HepG2 (cell line): ENCODE data around the gene NOS1AP. TPM values are rescaled to one million over a fixed set of nuclear protein-coding genes. Genes with fewer than 3 reads are reported as not detected.

Experiments
- BRD4 ChIP-seq: sonication (generic); formaldehyde crosslinking; IDR thresholded peaks from 2 replicates; pipeline ENCODE4 v1.4.0; 2020; ENCODE audit warnings: missing genetic modification reagents
- GATAD2A ChIP-seq: IDR thresholded peaks from 2 replicates; pipeline ENCODE4 v1.6.1; 2016
- HDAC6 ChIP-seq: fragments of 200-600 bp; sonication (generic); IDR thresholded peaks from 2 replicates; pipeline ENCODE4 v1.7.0; 2017; ENCODE audit warnings: mild to moderate bottlenecking, antibody characterized with exemption, low read length, low read depth
- HMGA1 ChIP-seq: sonication (generic); formaldehyde crosslinking; conservative IDR thresholded peaks from 2 replicates; pipeline ENCODE4 v1.4.0; 2020; ENCODE audit warnings: missing genetic modification reagents
- MATR3 ChIP-seq: sonication (generic); formaldehyde crosslinking; IDR thresholded peaks from 2 replicates; pipeline ENCODE4 v1.4.0; 2020; ENCODE audit warnings: missing genetic modification reagents
- MLLT10 ChIP-seq: sonication (generic); formaldehyde crosslinking; IDR thresholded peaks from 2 replicates; pipeline ENCODE4 v1.4.0; 2020; ENCODE audit warnings: missing genetic modification reagents
- MZF1 ChIP-seq: sonication (generic); formaldehyde crosslinking; IDR thresholded peaks from 2 replicates; pipeline ENCODE4 v1.8.1; 2023; ENCODE audit warnings: mild to moderate bottlenecking, missing genetic modification reagents, borderline replicate concordance
- RFX5 ChIP-seq: IDR thresholded peaks from 2 replicates; pipeline ENCODE4 v1.6.1; 2011; ENCODE audit warnings: low read depth, low read length, improper control_type of control experiment
- SIX4 ChIP-seq: sonication (generic); formaldehyde crosslinking; IDR thresholded peaks from 2 replicates; pipeline ENCODE4 v1.4.0; 2020; ENCODE audit warnings: missing genetic modification reagents
- SMYD3 ChIP-seq: sonication (generic); formaldehyde crosslinking; IDR thresholded peaks from 2 replicates; pipeline ENCODE4 v1.8.1; 2023; ENCODE audit warnings: mild to moderate bottlenecking, missing genetic modification reagents
- TEAD3 ChIP-seq: optimal IDR thresholded peaks from 2 replicates; pipeline ENCODE3; 2016; ENCODE audit warnings: borderline replicate concordance
- ZEB1 ChIP-seq: IDR thresholded peaks from 2 replicates; pipeline ENCODE4 v1.6.1; 2012; ENCODE audit warnings: mild to moderate bottlenecking, low read depth, inconsistent platforms; ENCODE audit not compliant: insufficient replicate concordance
- ZNF550 ChIP-seq: sonication (generic); formaldehyde crosslinking; IDR thresholded peaks from 2 replicates; pipeline ENCODE4 v1.4.0; 2020; ENCODE audit warnings: mild to moderate bottlenecking, missing genetic modification reagents, borderline replicate concordance
- ZNF7 ChIP-seq: IDR thresholded peaks from 2 replicates; pipeline ENCODE4 v1.6.1; 2016; ENCODE audit warnings: missing biosample characterization, missing genetic modification reagents
- ZNF780A ChIP-seq: sonication (generic); formaldehyde crosslinking; IDR thresholded peaks from 2 replicates; pipeline ENCODE4 v1.8.0; 2022; ENCODE audit warnings: mild to moderate bottlenecking, missing genetic modification reagents, moderate library complexity
- ZNF816 ChIP-seq: sonication (generic); formaldehyde crosslinking; IDR thresholded peaks from 2 replicates; pipeline ENCODE4 v1.8.0; 2022; ENCODE audit warnings: missing genetic modification reagents, mild to moderate bottlenecking, borderline replicate concordance
- polyA plus RNA-seq, 8 experiments: library from polyadenylated mRNA; depleted of rRNA in 3 of 8; stranded (reverse) in 7 of 8; unstranded in 1 of 8; fragments of >200 nt; fragmentation: Illumina TruSeq in 4 of 8; extraction: Trizol in 4 of 8; gene quantifications; 2 replicates each; pipeline versions ENCODE4 v1.2.1 to v1.2.3, GENCODE V29; 2011 to 2016; ENCODE audit warnings: low read depth in 4 of 8, missing spikeins in 1 of 8, mixed read lengths in 1 of 8; ENCODE audit not compliant: insufficient read depth in 1 of 8
- total RNA-seq, 5 experiments: library from RNA; depleted of rRNA; stranded (reverse); fragments of >200 nt; fragmentation: Illumina TruSeq; extraction: Trizol; gene quantifications; 2 replicates each; pipeline ENCODE4 v1.2.3, GENCODE V29; 2016; ENCODE audit warnings: low read depth in 1 of 5
- TF ChIP-seq, protein P1 (sequence below), 2 experiments: IDR thresholded peaks; 2 replicates each; pipeline ENCODE4 v1.6.1; 2011 to 2012; ENCODE audit warnings: low read length in 2 of 2, borderline replicate concordance in 1 of 2, low read depth in 1 of 2, mild to moderate bottlenecking in 1 of 2, moderate library complexity in 1 of 2
- TF ChIP-seq, protein P2 (sequence below): sonication (generic); formaldehyde crosslinking; IDR thresholded peaks from 2 replicates; pipeline ENCODE4 v1.4.0; 2020; ENCODE audit warnings: missing genetic modification reagents
- TF ChIP-seq, protein P3 (sequence below): fragments of 450-650 bp; IDR thresholded peaks from 2 replicates; pipeline ENCODE4 v1.6.1; 2017; ENCODE audit warnings: mild to moderate bottlenecking
- TF ChIP-seq, protein P4 (sequence below): sonication (generic); formaldehyde crosslinking; IDR thresholded peaks from 2 replicates; pipeline ENCODE4 v1.8.0; 2022; ENCODE audit warnings: mild to moderate bottlenecking, missing genetic modification reagents, borderline replicate concordance

Gene NOS1AP
- total and polyA plus RNA-seq, 2 of the 13 experiments (the other 11 are each of a cell fraction or from before 2014, with no cell fraction given), result 2.0 to 3.3 TPM

DNA sequence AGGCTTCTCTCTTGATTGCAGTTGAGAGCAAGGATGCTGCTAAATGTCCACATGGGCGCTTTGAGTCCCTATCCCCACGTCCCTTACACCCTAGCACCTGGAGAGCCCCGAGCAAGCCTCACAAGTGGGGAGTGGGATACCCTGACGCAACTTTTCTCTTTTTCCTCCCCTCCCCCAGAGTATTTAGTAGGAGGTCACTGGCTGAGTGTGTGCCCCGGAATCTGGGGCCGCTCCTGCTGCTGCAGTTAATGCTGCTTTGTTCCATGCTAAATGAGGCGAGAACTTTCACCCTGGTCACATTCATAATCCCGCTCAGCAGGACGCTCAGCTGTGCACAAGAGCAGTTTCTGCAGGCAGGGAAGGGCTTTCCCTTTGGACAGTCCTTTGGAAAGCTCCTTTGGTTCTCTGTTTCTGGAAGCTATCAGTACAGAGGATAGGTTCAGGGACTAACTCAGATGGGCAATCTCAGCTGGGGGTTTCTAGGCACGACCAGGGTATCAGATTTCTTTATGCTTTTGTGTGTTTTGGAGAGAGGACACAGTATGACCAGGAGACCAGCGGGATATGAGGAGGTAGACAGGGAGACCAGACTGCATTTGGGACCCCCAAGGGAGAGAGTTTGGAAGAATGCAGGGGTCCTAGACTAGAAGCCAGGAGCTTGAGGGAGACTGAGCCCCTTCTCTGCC is 75.9 kb downstream of the NOS1AP start (continued):
- TF ChIP-seq HMGA1 (no peak), GATAD2A (CRISPR knock-in tag) (peak; percentile 5; the same call in 1 of the 2 replicates), MLLT10 (no peak), ZNF7 (no peak), ZNF780A (CRISPR knock-in tag) (no peak), BRD4 (peak; percentile 75; the same call in 1 of the 2 replicates), TEAD3 (CRISPR knock-in tag) (no peak), ZEB1 (no peak), ZNF550 (CRISPR knock-in tag) (no peak), MZF1 (CRISPR knock-in tag) (no peak), SIX4 (CRISPR knock-in tag) (0 out of 2 replicates have a peak, but pooled peaks have one; percentile 15), RFX5 (no peak), SMYD3 (CRISPR knock-in tag) (no peak), ZNF816 (CRISPR knock-in tag) (no peak), HDAC6 (no peak), MATR3 (no peak)
- TF ChIP-seq, protein P1, sequence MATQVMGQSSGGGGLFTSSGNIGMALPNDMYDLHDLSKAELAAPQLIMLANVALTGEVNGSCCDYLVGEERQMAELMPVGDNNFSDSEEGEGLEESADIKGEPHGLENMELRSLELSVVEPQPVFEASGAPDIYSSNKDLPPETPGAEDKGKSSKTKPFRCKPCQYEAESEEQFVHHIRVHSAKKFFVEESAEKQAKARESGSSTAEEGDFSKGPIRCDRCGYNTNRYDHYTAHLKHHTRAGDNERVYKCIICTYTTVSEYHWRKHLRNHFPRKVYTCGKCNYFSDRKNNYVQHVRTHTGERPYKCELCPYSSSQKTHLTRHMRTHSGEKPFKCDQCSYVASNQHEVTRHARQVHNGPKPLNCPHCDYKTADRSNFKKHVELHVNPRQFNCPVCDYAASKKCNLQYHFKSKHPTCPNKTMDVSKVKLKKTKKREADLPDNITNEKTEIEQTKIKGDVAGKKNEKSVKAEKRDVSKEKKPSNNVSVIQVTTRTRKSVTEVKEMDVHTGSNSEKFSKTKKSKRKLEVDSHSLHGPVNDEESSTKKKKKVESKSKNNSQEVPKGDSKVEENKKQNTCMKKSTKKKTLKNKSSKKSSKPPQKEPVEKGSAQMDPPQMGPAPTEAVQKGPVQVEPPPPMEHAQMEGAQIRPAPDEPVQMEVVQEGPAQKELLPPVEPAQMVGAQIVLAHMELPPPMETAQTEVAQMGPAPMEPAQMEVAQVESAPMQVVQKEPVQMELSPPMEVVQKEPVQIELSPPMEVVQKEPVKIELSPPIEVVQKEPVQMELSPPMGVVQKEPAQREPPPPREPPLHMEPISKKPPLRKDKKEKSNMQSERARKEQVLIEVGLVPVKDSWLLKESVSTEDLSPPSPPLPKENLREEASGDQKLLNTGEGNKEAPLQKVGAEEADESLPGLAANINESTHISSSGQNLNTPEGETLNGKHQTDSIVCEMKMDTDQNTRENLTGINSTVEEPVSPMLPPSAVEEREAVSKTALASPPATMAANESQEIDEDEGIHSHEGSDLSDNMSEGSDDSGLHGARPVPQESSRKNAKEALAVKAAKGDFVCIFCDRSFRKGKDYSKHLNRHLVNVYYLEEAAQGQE (IDR thresholded peaks at IDR 0.05; ENCODE audit: borderline replicate concordance in 1 of 2, low read depth in 1 of 2, low read length in 2 of 2), result no peak
- TF ChIP-seq, protein P2, sequence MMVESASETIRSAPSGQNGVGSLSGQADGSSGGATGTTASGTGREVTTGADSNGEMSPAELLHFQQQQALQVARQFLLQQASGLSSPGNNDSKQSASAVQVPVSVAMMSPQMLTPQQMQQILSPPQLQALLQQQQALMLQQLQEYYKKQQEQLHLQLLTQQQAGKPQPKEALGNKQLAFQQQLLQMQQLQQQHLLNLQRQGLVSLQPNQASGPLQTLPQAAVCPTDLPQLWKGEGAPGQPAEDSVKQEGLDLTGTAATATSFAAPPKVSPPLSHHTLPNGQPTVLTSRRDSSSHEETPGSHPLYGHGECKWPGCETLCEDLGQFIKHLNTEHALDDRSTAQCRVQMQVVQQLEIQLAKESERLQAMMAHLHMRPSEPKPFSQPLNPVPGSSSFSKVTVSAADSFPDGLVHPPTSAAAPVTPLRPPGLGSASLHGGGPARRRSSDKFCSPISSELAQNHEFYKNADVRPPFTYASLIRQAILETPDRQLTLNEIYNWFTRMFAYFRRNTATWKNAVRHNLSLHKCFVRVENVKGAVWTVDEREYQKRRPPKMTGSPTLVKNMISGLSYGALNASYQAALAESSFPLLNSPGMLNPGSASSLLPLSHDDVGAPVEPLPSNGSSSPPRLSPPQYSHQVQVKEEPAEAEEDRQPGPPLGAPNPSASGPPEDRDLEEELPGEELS, result no peak
- TF ChIP-seq, protein P3, sequence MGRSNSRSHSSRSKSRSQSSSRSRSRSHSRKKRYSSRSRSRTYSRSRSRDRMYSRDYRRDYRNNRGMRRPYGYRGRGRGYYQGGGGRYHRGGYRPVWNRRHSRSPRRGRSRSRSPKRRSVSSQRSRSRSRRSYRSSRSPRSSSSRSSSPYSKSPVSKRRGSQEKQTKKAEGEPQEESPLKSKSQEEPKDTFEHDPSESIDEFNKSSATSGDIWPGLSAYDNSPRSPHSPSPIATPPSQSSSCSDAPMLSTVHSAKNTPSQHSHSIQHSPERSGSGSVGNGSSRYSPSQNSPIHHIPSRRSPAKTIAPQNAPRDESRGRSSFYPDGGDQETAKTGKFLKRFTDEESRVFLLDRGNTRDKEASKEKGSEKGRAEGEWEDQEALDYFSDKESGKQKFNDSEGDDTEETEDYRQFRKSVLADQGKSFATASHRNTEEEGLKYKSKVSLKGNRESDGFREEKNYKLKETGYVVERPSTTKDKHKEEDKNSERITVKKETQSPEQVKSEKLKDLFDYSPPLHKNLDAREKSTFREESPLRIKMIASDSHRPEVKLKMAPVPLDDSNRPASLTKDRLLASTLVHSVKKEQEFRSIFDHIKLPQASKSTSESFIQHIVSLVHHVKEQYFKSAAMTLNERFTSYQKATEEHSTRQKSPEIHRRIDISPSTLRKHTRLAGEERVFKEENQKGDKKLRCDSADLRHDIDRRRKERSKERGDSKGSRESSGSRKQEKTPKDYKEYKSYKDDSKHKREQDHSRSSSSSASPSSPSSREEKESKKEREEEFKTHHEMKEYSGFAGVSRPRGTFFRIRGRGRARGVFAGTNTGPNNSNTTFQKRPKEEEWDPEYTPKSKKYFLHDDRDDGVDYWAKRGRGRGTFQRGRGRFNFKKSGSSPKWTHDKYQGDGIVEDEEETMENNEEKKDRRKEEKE, result no peak
- TF ChIP-seq, protein P4, sequence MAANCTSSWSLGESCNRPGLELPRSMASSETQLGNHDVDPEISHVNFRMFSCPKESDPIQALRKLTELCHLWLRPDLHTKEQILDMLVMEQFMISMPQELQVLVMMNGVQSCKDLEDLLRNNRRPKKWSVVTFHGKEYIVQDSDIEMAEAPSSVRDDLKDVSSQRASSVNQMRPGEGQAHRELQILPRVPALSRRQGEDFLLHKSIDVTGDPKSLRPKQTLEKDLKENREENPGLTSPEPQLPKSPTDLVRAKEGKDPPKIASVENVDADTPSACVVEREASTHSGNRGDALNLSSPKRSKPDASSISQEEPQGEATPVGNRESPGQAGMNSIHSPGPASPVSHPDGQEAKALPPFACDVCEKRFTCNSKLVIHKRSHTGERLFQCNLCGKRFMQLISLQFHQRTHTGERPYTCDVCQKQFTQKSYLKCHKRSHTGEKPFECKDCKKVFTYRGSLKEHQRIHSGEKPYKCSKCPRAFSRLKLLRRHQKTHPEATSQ (CRISPR knock-in tag), result no peak
